Mesendoderm (in vitro differentiated cells): ENCODE measurements around the gene DDX5.

Experiments
- DNase-seq: peaks from one replicate; pipeline ENCODE4 v3.0.0; 2013
- H2AK5ac ChIP-seq: 2 replicates; pipeline ENCODE4 v1.6.1; 2013; ENCODE audit warnings: low read length, inconsistent platforms
- H2BK120ac ChIP-seq: 2 replicates; pipeline ENCODE4 v1.6.1; 2013; ENCODE audit warnings: low read depth, mild to moderate bottlenecking, low read length, moderate library complexity, mixed read lengths
- H2BK15ac ChIP-seq: replicated peaks from 2 replicates; pipeline ENCODE4 v1.6.1; 2013; ENCODE audit warnings: low read depth, mild to moderate bottlenecking, moderate library complexity
- H2BK5ac ChIP-seq: 2 replicates; pipeline ENCODE4 v1.6.1; 2013; ENCODE audit warnings: low read length, inconsistent platforms
- H3K18ac ChIP-seq: 2 replicates; pipeline ENCODE4 v1.6.1; 2013; ENCODE audit warnings: mild to moderate bottlenecking, low read length, mixed read lengths
- H3K23ac ChIP-seq: one replicate; pipeline ENCODE4 v1.6.1; 2013; ENCODE audit warnings: low read length
- H3K27ac ChIP-seq: 2 replicates; pipeline ENCODE4 v1.5.1; 2013; ENCODE audit warnings: low read depth, mild to moderate bottlenecking, inconsistent platforms, low read length, moderate library complexity
- H3K27me3 ChIP-seq: 2 replicates; pipeline ENCODE4 v1.6.1; 2013; ENCODE audit warnings: low read length, control low read depth, mild to moderate bottlenecking, inconsistent platforms; ENCODE audit not compliant: insufficient read depth, poor library complexity
- H3K36me3 ChIP-seq: 2 replicates; pipeline ENCODE4 v1.6.1; 2013; ENCODE audit warnings: low read length, inconsistent platforms; ENCODE audit not compliant: control insufficient read depth, insufficient read depth
- H3K4ac ChIP-seq: one replicate; pipeline ENCODE4 v1.6.1; 2013; ENCODE audit warnings: low read depth, mild to moderate bottlenecking, low read length, moderate library complexity
- H3K4me1 ChIP-seq: 2 replicates; pipeline ENCODE4 v1.6.1; 2013; ENCODE audit warnings: low read depth, low read length, inconsistent platforms; ENCODE audit not compliant: control insufficient read depth
- H3K4me2 ChIP-seq: 2 replicates; pipeline ENCODE4 v1.6.1; 2013; ENCODE audit warnings: low read length
- H3K4me3 ChIP-seq: 2 replicates; pipeline ENCODE4 v1.5.1; 2013; ENCODE audit warnings: mild to moderate bottlenecking, low read length
- H3K56ac ChIP-seq: one replicate; pipeline ENCODE4 v1.6.1; 2013; ENCODE audit warnings: low read length
- H3K79me1 ChIP-seq: 2 replicates; pipeline ENCODE4 v1.6.1; 2013; ENCODE audit warnings: low read length, inconsistent platforms
- H3K79me2 ChIP-seq: 2 replicates; pipeline ENCODE4 v1.6.1; 2013; ENCODE audit warnings: mild to moderate bottlenecking, low read length; ENCODE audit not compliant: control insufficient read depth, insufficient read depth
- H3K9ac ChIP-seq: 2 replicates; pipeline ENCODE4 v1.6.1; 2013; ENCODE audit warnings: low read length, inconsistent platforms
- H4K5ac ChIP-seq: one replicate; pipeline ENCODE4 v1.6.1; 2013; ENCODE audit warnings: low read length
- H4K8ac ChIP-seq: one replicate; pipeline ENCODE4 v1.6.1; 2013; ENCODE audit warnings: low read depth, mild to moderate bottlenecking, control low read depth, low read length, moderate library complexity
- WGBS: extraction: QIAGEN DNeasy Blood & Tissue Kit; methylation state at CpG from one replicate; pipeline ENCODE4 v1.1.7; 2013; ENCODE audit warnings: low lambda C conversion rate, missing lambda C conversion rate; ENCODE audit not compliant: insufficient coverage; ENCODE audit errors: extremely low coverage; 5-methylcytosine and 5-hydroxymethylcytosine counted together

DDX5 gene

DNA sequence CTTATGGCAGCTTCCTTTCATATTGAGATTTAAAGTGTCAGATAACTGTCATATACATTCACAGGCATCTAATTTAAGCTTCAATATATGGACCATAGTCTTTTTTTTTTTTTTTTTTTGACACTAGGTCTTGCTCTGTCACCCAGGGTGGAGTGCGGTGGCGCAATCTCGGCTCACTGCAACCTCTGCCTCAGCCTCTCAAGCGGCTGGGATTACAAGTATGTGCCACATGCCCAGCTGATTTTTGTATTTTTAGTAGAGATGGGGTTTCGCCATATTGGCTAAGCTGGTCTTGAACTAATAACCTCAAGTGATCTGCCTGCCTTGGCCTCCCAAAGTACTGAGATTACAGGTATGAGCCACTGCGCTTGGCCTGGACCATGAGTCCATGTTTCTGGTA, 14.3 kb upstream of the DDX5 start:
- Histone ChIP-seq H3K4ac (no peak overlapping the region), H3K27me3 (no peaks in the 10 kb centered on the region), H3K79me1 (no peaks in the 10 kb centered on the region), H3K4me3 (no peak overlapping the region), H3K27ac (no peak overlapping the region), H3K18ac (no peak overlapping the region), H3K36me3 (peaks cover 3% of the 10 kb centered on the region), H2AK5ac (no peak overlapping the region), H4K5ac (no peak overlapping the region), H3K9ac (no peak overlapping the region), H3K4me1 (no peaks in the 10 kb centered on the region), H3K23ac (no peak overlapping the region), H3K4me2 (no peak overlapping the region), H3K79me2 (no peaks in the 10 kb centered on the region), H3K56ac (no peak overlapping the region), H2BK15ac (no peak overlapping the region), H4K8ac (no peak overlapping the region), H2BK5ac (no peak overlapping the region), H2BK120ac (no peak overlapping the region)
- WGBS, result no CpG with 5 or more reads among the region's 6 CpGs
- DNase-seq, result no peak

GRCh38 chr17:64519601-64520000, 13.5 kb upstream of the DDX5 start:
- no peak overlapping the region for H3K9ac ChIP-seq

DNA sequence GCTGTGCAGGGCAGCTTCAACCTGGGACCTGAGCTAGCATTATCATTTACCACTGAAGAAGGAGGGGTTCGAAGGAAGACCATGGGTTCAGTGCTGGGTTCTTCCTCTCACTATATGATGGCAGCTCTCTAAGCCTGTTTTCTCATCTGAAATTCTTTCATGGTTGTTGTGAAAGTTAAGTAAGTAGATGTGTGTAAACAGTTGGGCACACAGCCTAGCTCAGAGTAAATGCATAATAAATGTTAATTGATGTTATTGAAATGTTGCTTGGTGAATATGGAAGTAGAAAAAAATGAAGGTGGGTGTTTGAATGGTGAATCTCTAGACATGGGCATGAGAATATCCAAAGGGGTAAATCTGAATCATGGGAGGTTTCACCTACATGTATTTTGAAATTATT, 9.7 kb upstream of the DDX5 start:
- H3K23ac ChIP-seq, result no peak overlapping the region
- H3K4me1 ChIP-seq, result no peaks in the 10 kb centered on the region
- H2BK5ac ChIP-seq, result no peak overlapping the region
- no peak overlapping the region for H2BK120ac ChIP-seq
- no peak overlapping the region for H3K56ac ChIP-seq
- H3K18ac ChIP-seq, result no peak overlapping the region
- H3K9ac ChIP-seq, result no peak overlapping the region
- no peak overlapping the region for H3K4ac ChIP-seq
- no peak overlapping the region for H3K27ac ChIP-seq
- peaks cover 2% of the 10 kb centered on the region for H3K79me2 ChIP-seq
- no peak for DNase-seq
- H3K27me3 ChIP-seq, result no peaks in the 10 kb centered on the region
- H3K4me2 ChIP-seq, result no peak overlapping the region
- no peaks in the 10 kb centered on the region for H3K79me1 ChIP-seq
- H3K36me3 ChIP-seq, result peaks cover 3% of the 10 kb centered on the region
- no peak overlapping the region for H4K5ac ChIP-seq
- no peak overlapping the region for H3K4me3 ChIP-seq
- no peak overlapping the region for H2AK5ac ChIP-seq
- WGBS, result no CpG with 5 or more reads among the region's 1 CpG
- H2BK15ac ChIP-seq, result no peak overlapping the region
- H4K8ac ChIP-seq, result no peak overlapping the region

More at GRCh38 chr17:64519601-64520000, 13.5 kb upstream of the DDX5 start:
- Histone ChIP-seq H3K23ac (no peak overlapping the region), H3K79me2 (no peaks in the 10 kb centered on the region), H2BK5ac (no peak overlapping the region), H2BK15ac (no peak overlapping the region), H3K56ac (no peak overlapping the region), H3K27ac (no peak overlapping the region), H2BK120ac (no peak overlapping the region), H3K36me3 (peaks cover 3% of the 10 kb centered on the region), H3K4me1 (no peaks in the 10 kb centered on the region), H3K4me2 (no peak overlapping the region), H3K18ac (no peak overlapping the region), H3K27me3 (no peaks in the 10 kb centered on the region), H3K4ac (no peak overlapping the region), H2AK5ac (no peak overlapping the region), H4K5ac (no peak overlapping the region), H3K4me3 (no peak overlapping the region), H3K79me1 (no peaks in the 10 kb centered on the region), H4K8ac (no peak overlapping the region)
- no peak for DNase-seq
- WGBS, result no CpG with 5 or more reads among the region's 6 CpGs

- Histone ChIP-seq H3K18ac (no peak overlapping the region), H3K4me1 (no peaks in the 10 kb centered on the region), H3K79me2 (peaks cover 2% of the 10 kb centered on the region), H4K5ac (no peak overlapping the region), H3K56ac (no peak overlapping the region), H2BK5ac (no peak overlapping the region), H3K4ac (no peak overlapping the region), H2BK15ac (no peak overlapping the region), H2BK120ac (no peak overlapping the region), H3K79me1 (no peaks in the 10 kb centered on the region), H3K27me3 (no peaks in the 10 kb centered on the region), H3K9ac (no peak overlapping the region), H3K4me3 (no peak overlapping the region), H3K36me3 (peaks cover 3% of the 10 kb centered on the region), H3K23ac (no peak overlapping the region), H4K8ac (no peak overlapping the region), H2AK5ac (no peak overlapping the region), H3K4me2 (no peak overlapping the region), H3K27ac (no peak overlapping the region)
- DNase-seq, result no peak
- no CpG with 5 or more reads among the region's 2 CpGs for WGBS
Observed at GRCh38 chr17:64515419-64515818, 9.3 kb upstream of the DDX5 start.

DNA sequence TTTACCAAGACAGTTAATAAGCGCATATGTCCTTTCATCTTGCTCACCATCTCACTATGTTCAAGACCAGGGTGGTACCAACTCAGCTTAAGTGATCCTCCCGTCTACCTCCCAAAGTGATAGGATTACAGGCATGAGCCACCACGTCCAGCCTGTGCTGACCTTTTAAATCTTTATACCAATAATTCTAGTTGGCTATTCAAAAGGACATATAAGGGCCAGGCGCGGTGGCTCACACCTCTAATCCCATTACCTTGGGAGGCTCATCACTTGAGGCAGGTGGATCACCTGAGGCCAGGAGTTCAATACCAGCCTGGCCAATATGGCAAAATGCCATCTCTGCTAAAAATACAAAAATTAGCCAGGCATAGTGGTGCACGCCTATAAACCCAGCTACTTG, 3.1 kb upstream of the DDX5 start:
- Histone ChIP-seq H2BK15ac (no peak overlapping the region), H3K79me2 (peaks cover 47% of the 10 kb centered on the region), H3K9ac (no peak overlapping the region), H3K4me1 (no peaks in the 10 kb centered on the region), H3K27ac (no peak overlapping the region), H3K23ac (no peak overlapping the region), H4K8ac (no peak overlapping the region), H3K18ac (no peak overlapping the region), H3K4ac (no peak overlapping the region), H2AK5ac (no peak overlapping the region), H4K5ac (no peak overlapping the region), H3K4me3 (no peak overlapping the region), H3K56ac (no peak overlapping the region), H3K36me3 (no peaks in the 10 kb centered on the region), H3K27me3 (no peaks in the 10 kb centered on the region), H2BK5ac (no peak overlapping the region), H2BK120ac (no peak overlapping the region), H3K4me2 (no peak overlapping the region), H3K79me1 (peaks cover 6% of the 10 kb centered on the region)
- no peak for DNase-seq
- WGBS, result no CpG with 5 or more reads among the region's 6 CpGs

DNA sequence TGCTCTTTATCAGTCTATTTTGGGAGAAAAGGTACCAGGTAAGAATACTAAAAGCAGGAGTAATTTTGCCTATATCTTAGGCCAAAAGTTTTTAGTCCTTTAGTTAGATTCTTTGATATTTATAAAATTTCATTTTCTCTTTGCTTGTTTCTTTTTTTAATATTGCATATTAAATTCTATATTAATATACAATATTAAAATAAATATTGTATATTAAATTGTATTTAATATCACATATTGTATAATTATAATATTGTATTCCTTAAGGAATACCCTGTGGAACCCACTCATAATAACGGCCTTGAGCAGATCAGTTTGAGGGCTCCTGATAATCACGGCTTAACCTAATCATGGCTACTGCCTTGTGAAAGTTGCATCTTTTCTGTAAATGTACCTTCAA, 2.6 kb upstream of the DDX5 start:
- Histone ChIP-seq H3K36me3 (peaks cover 4% of the 10 kb centered on the region), H3K27me3 (no peaks in the 10 kb centered on the region), H4K8ac (no peak overlapping the region), H3K27ac (no peak overlapping the region), H3K9ac (no peak overlapping the region), H2BK5ac (no peak overlapping the region), H3K18ac (no peak overlapping the region), H3K4me1 (no peaks in the 10 kb centered on the region), H3K56ac (no peak overlapping the region), H2BK120ac (no peak overlapping the region), H2BK15ac (no peak overlapping the region), H2AK5ac (no peak overlapping the region), H3K23ac (no peak overlapping the region), H3K4ac (no peak overlapping the region), H3K4me3 (no peak overlapping the region), H4K5ac (no peak overlapping the region), H3K79me2 (peaks cover 52% of the 10 kb centered on the region), H3K4me2 (no peak overlapping the region), H3K79me1 (peaks cover 6% of the 10 kb centered on the region)
- no peak for DNase-seq
- no CpG with 5 or more reads among the region's 2 CpGs for WGBS
